Posterior vena cava (tissue), 2 donors: ENCODE data around the gene CNDP1. TPM values are rescaled to one million over a fixed set of nuclear protein-coding genes. Genes with fewer than 3 reads are reported as not detected.

Experiments used
- DNase-seq: peaks from one replicate; pipeline ENCODE4 v3.0.0-alpha.2; 2020; ENCODE audit warnings: low spot score
- intact Hi-C, 2 donors: fragments of 100-400 bp; cut with DNase I; formaldehyde crosslinking; loops; one replicate each; pipeline versions ENCODE4 v1.14.1 to v1.14.2; 2022 to 2023
- total RNA-seq, 2 donors: library from RNA; stranded (reverse); fragmentation: NEBNext Ultra II Directional; extraction: Animal tissue kit (Norgen Biotek cat#: 25700); gene quantifications; one replicate each; pipeline ENCODE4 v1.2.1, GENCODE V29; 2021
- donor health status: DM: yes; HTN: yes; CAD: no.
- donor health status: DM: yes; HTN: yes; CAD: no.

The CNDP1 gene
- total RNA-seq, 2 donors from 2014 or later, result 0.19 TPM; not detected in 1

GRCh38 chr18:74598350-74599001 is 64.2 kb downstream of the CNDP1 start:
- peak; percentile 90 for DNase-seq
- intact Hi-C loops, result loop anchor here in 1 of 2 donors (5.0 kb wide), 1 partner anchor 101 kb away; the partner anchor contains the start of gene CNDP2

GRCh38 chr18:74604361-74604760 is 70.1 kb downstream of the CNDP1 start:
- intact Hi-C loops, result no loop called here
- no peak for DNase-seq

DNA sequence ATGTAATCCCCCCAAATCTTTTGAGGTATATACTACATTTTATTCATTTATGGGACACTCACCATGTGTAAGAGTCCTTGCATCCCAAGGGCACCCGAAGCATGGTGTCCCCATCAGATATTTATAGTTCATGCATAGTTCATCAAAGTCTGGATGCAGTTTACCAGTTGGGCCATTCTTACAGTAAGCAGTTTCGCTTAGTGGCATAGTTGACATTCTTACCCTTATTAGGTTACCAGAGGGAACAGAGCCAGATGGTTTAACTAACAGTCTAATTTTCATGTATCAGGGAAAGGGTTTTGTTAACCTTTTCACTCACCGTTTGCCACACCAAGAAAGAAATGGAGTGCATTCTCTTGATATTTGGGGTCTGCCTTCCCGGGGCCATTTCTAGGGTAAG is 70.5 kb downstream of the CNDP1 start:
- no peak for DNase-seq
- intact Hi-C loops, result no loop called here

- DNase-seq, result no peak
- intact Hi-C loops, result no loop called here
These were observed 74.4 kb downstream of the CNDP1 start for GRCh38 chr18:74608681-74609080.

- intact Hi-C loops, result no loop called here
These were observed 75.2 kb downstream of the CNDP1 start for GRCh38 chr18:74609535-74609934.

GRCh38 chr18:74610051-74610615 is 75.8 kb downstream of the CNDP1 start:
- intact Hi-C loops, result no loop called here
- no peak for DNase-seq

More at GRCh38 chr18:74609535-74609934, 75.2 kb downstream of the CNDP1 start:
- no peak for DNase-seq

GRCh38 chr18:74610860-74611259 is 76.6 kb downstream of the CNDP1 start:
- no peak for DNase-seq
- intact Hi-C loops, result no loop called here

DNA sequence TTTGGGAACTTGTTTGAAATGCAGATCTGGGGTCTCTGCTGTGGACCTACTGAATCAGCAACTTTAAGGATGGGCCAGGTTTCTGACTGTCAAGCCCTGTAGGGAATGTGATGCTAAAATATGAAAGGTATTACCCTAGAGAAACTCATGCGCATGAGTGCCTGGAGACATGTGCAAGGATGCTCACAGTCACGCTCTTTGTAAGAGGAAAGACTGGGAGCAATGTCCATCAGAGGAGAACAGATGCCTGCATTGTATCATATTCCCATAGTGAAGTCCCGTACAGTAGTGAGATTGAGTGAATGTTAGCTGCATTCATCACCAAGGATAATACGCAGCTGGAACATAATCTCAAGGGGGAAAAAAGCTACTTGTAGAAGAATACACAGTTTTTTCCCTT is 77.5 kb downstream of the CNDP1 start:
- intact Hi-C loops, result no loop called here
- DNase-seq, result no peak

GRCh38 chr18:74613381-74613780 is 79.1 kb downstream of the CNDP1 start:
- intact Hi-C loops, result no loop called here
- DNase-seq, result no peak

DNA sequence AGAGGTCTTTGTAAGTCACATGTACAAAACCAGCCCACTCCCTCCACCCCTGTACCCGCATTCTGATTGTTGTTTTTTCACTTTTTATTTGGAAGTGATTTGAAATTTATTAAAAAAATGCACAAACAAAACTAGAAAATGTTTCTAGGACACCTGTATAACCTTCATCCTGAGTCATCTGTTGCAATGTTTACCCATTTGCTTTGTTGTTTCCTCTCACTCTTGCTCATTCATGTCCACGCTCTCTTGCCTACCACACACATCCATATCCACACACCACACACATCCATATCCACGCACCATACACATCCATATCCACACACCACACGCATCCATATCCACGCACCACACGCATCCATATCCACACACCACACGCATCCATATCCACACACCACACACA is 82.2 kb downstream of the CNDP1 start:
- intact Hi-C loops, result no loop called here
- no peak for DNase-seq

- DNase-seq, result no peak
- intact Hi-C loops, result no loop called here
These were observed 83.2 kb downstream of the CNDP1 start for GRCh38 chr18:74617486-74617885.

GRCh38 chr18:74622072-74622471 is 87.8 kb downstream of the CNDP1 start:
- no peak for DNase-seq
- intact Hi-C loops, result no loop called here

- no peak for DNase-seq
- intact Hi-C loops, result no loop called here
These were observed 88.9 kb downstream of the CNDP1 start for GRCh38 chr18:74623047-74623816.

DNA sequence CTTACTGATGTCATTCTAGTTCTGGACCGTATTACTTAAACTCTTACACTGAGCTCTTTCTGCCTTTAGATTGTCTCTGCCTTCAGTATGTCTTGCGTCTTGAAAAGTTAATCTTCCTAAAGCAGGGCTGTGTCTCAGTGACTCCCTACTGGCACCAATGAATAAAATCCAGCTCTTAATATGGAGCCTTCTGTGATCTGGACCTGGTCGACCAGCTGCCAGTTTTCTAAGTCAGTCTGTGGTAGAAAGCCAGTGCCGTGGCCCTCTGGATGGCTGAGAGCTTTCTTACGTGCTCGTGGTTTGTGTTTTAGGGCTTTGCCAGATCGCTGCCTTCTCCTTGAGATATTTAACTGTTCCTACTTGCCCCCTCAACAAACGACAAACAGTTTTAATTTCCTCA is 90.2 kb downstream of the CNDP1 start:
- intact Hi-C loops, result no loop called here
- DNase-seq, result no peak

DNA sequence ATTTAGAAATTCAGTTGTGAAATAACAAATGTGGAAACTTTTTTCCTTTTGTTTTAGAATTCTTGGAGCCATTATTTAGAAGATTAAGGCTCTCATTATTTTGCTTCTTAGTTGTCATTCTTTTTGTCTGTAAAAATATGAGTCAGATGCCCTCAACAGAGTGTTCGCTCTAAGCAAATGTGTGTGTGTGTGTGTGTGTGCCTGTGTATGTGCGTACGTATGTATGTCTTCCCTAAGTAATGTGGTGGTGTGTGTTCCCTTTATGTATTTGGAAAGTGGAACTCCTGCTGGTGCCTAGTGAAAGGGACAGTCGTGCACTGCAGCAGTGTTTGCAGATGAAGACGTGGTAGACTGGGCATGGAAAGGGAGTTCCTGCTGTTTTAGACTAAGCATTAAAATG is 90.9 kb downstream of the CNDP1 start:
- intact Hi-C loops, result no loop called here
- DNase-seq, result no peak

DNA sequence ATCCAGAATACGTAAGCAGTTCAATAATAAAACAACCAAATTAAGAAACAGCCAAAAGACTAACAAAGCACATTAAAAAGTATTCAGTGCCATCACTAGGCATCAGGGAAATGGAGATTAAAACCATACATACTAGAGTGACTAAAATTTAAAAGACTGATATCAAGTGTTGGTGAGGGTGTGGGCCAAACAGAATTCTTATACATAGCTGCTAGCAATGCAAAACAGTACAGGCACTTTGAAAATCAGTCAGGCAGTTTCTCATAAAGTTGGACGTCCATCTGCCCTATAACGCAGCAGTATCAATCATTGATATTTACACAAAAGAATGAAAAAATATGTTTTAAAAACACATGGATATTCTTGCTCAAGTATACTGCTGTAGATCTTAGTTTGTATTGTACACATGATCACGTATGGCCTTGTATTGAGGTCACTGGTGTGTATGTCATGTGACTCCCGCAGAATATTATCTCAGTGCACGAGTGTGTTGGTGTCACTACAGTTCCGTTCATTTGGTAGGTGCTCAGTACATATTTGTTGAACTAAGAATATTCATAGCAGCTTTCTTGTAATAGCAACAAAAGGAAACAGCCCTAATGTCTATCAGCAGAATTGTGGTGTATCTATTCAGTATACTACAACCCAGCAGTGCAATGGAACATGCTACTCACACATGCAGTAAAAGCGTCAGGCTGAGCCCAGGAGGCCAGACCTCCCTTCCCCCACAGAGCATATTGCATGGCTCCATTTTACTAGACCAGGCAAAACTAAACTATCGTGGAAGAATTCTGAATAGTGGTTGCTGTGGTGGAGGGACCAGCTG is 92.0 kb downstream of the CNDP1 start:
- DNase-seq, result no peak
- intact Hi-C loops, result no loop called here

GRCh38 chr18:74630804-74631203 is 96.5 kb downstream of the CNDP1 start:
- intact Hi-C loops, result no loop called here
- no peak for DNase-seq

DNA sequence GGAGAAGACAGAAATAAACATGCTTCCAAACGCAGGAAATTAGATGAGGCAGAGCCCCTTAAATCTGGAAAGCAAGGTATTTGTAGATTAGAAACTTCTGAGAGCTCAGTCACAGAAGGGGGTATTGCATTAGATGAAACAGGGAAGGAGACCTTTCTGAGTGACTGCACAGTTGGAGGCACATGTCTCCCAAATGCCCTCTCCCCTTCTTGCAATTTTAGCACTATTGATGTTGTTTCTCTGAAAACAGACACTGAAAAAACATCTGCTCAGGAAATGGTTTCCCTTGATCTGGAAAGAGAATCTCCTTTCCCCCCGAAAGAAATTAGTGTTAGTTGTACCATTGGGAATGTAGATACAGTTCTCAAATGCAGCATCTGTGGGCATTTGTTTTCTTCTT is 96.9 kb downstream of the CNDP1 start:
- no peak for DNase-seq
- intact Hi-C loops, result no loop called here

DNA sequence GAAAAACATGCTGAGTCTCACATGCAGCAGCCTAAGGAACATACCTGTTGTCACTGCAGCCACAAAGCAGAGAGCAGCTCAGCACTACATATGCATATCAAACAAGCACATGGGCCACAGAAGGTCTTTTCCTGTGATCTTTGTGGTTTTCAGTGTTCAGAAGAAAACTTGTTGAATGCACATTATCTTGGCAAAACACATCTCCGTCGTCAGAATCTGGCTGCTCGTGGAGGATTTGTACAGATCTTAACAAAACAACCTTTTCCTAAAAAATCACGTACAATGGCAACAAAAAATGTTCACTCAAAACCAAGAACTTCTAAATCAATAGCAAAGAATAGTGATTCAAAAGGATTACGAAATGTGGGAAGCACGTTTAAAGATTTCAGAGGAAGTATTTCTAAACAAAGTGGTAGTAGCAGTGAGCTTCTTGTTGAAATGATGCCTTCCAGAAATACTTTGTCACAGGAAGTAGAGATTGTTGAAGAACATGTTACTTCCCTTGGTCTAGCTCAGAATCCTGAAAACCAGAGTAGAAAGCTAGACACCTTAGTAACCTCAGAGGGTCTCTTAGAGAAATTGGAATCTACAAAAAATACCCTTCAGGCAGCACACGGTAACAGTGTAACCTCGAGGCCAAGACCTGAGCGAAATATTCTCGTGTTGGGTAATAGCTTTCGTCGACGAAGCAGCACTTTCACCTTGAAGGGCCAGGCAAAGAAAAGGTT is 97.5 kb downstream of the CNDP1 start:
- intact Hi-C loops, result no loop called here
- DNase-seq, result no peak
